Left ventricle myocardium inferior (tissue), 1 donor: ENCODE results near the gene VWA8. TPM values are rescaled to one million over a fixed set of nuclear protein-coding genes. Genes with fewer than 3 reads are reported as not detected.

Experiments used
- DNase-seq: peaks from one replicate; pipeline ENCODE4 v3.0.0-alpha.2; 2020
- H3K27ac ChIP-seq: fragments of 200-600 bp; replicated peaks from 2 replicates; pipeline ENCODE4 v1.8.0; 2021
- H3K27me3 ChIP-seq: fragments of 200-600 bp; 2 replicates; pipeline ENCODE4 v1.8.0; 2021; ENCODE audit warnings: low read depth
- H3K36me3 ChIP-seq: fragments of 200-600 bp; 2 replicates; pipeline ENCODE4 v1.8.0; 2021
- H3K4me1 ChIP-seq: fragments of 200-600 bp; 2 replicates; pipeline ENCODE4 v1.8.0; 2021
- H3K4me3 ChIP-seq: fragments of 200-600 bp; 2 replicates; pipeline ENCODE4 v1.8.0; 2021; ENCODE audit warnings: mild to moderate bottlenecking, moderate library complexity
- H3K9me3 ChIP-seq: fragments of 200-600 bp; replicated peaks from 2 replicates; pipeline ENCODE4 v1.8.0; 2021
- intact Hi-C: fragments of 100-400 bp; cut with micrococcal nuclease; formaldehyde crosslinking; loops from one replicate; pipeline ENCODE4 v1.11.0; 2022
- total RNA-seq: library from RNA; stranded (reverse); fragmentation: NEBNext Ultra II Directional; extraction: Animal tissue kit (Norgen Biotek cat#: 25700); gene quantifications from one replicate; pipeline ENCODE4 v1.2.1, GENCODE V29; 2021
- TF ChIP-seq, protein P1 (sequence below): fragments of 200-600 bp; IDR thresholded peaks from 2 replicates; pipeline ENCODE4 v1.8.0; 2021; ENCODE audit warnings: antibody characterized with exemption, mild to moderate bottlenecking, borderline replicate concordance
- donor health status: DM: no; HTN: yes; CAD: no; lungs with severe emphysema.

Gene VWA8
- total RNA-seq, 1 donor from 2014 or later: 51.0 TPM

DNA sequence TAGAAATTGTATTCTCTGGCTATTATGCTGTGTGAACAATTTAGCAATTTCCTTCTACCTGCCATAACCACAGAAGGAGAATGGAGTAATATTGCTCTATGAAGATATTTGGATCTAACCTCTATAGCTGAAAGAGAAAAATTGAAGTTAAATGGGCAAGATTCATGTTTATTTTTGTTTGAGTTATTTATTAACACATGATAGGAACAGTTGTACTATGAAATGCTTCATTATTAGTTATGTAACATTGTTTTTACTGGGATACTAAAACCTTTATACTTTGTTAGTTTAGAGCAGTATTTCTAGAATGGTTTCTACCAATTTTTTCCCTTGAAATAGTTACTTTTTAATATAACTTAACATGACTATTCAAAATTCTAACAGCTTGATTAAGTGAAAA lies 27.3 kb upstream of the VWA8 start:
- no peak for DNase-seq
- intact Hi-C loops: no loop called here

DNA sequence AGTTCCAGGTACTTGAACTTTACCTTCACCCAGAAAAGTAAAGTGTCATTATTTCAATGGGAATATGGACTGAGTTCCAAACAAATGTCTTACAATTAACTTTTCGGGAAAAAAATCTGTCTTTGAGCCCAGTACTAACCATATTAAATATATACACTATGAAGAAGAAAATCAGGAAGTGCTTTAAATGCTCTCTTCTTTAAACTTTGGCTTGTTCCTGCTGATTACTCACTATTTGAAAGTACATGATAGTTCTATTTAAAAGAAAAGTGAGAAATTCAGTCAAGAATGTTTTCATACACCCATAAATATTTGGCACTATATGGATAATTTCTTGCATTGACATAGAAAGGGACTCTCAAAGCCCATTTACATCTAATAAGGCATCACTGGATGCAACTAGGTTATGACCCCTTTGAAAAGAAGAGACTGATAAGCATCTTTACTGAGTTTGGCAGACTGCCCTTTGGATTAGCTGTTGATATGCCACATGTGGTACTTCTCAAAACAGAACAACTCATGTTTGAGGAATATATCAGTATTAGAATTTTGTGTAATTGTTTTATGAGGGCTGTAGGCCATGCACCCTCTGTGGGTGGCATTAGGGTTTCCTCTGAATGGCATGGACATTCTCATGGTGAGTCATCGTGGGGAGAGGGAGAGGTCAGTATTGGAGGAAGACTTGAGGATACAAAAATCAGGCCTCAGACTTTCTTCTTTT lies 25.0 kb upstream of the VWA8 start:
- Histone ChIP-seq H3K27ac (no peak overlapping the region), H3K27me3 (no peaks in the 10 kb centered on the region), H3K4me1 (no peaks in the 10 kb centered on the region), H3K4me3 (no peak overlapping the region), H3K36me3 (no peaks in the 10 kb centered on the region), H3K9me3 (no peaks in the 10 kb centered on the region)
- intact Hi-C loops: no loop called here
- DNase-seq: no peak
- TF ChIP-seq, protein P1, sequence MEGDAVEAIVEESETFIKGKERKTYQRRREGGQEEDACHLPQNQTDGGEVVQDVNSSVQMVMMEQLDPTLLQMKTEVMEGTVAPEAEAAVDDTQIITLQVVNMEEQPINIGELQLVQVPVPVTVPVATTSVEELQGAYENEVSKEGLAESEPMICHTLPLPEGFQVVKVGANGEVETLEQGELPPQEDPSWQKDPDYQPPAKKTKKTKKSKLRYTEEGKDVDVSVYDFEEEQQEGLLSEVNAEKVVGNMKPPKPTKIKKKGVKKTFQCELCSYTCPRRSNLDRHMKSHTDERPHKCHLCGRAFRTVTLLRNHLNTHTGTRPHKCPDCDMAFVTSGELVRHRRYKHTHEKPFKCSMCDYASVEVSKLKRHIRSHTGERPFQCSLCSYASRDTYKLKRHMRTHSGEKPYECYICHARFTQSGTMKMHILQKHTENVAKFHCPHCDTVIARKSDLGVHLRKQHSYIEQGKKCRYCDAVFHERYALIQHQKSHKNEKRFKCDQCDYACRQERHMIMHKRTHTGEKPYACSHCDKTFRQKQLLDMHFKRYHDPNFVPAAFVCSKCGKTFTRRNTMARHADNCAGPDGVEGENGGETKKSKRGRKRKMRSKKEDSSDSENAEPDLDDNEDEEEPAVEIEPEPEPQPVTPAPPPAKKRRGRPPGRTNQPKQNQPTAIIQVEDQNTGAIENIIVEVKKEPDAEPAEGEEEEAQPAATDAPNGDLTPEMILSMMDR: no peak

More for the DNA sequence above, 27.3 kb upstream of the VWA8 start:
- TF ChIP-seq, protein P1: no peak
- Histone ChIP-seq H3K36me3 (no peaks in the 10 kb centered on the region), H3K27me3 (no peaks in the 10 kb centered on the region), H3K4me3 (no peak overlapping the region), H3K4me1 (no peaks in the 10 kb centered on the region), H3K27ac (no peak overlapping the region), H3K9me3 (no peaks in the 10 kb centered on the region)

DNA sequence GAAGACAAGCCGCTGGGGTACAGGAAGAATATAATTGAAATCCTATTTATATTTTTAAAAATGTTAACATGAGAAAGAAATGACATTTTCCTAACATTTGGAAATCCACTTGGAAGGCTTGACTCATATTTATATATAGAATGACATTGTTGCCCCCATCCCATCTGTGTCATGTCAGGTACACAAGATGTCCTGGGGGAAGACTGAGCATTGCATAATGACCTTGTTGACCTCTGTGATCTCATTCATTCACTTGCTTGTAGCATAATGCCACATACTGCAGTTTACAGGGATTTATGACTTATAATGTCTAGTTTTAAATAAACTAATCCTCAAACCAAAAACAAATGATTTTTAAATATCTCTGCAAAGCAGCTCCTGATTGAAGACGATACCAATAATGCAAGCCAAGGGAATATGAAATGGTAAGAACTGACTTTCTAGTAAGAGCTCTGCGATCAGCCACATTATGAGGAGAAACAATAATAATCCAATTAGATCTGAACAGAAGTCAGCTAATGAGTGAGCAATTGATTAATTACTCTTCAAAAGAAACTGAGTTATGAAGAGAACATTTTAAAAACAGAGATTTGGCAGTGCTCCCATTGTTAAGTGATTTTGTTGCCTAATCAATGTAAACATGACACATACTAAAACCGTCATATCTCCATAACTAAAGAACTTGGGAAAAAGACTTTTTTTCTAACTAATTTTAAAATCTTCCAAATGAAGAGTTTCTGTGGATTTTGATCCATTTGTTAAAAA lies 21.2 kb upstream of the VWA8 start:
- no peaks in the 10 kb centered on the region for H3K9me3 ChIP-seq
- peaks cover 5% of the 10 kb centered on the region for H3K4me1 ChIP-seq
- intact Hi-C loops: no loop called here
- DNase-seq: no peak
- H3K27me3 ChIP-seq: no peaks in the 10 kb centered on the region
- H3K36me3 ChIP-seq: no peaks in the 10 kb centered on the region
- H3K4me3 ChIP-seq: no peak overlapping the region
- TF ChIP-seq, protein P1: no peak
- H3K27ac ChIP-seq: no peak overlapping the region

DNA sequence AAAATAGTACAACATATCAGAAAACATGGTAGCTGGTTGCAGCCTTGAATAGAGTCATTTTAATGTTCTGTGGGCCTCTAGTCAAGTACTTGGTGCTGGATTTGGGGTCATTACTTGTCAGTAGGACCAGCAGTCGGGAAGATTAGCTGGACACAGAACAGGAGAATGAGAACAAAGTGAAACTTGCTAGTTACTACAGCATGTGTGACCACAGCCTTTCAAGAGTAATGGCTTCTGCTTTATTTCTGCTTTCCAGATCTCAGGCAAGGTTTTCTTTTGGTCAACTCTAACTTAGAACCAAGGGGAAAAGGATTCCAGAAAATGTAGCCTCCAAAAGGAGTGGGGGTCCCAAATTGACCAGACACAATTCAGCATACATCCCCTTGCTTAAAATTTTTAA lies 17.1 kb upstream of the VWA8 start:
- H3K27ac ChIP-seq: no peak overlapping the region
- H3K9me3 ChIP-seq: no peaks in the 10 kb centered on the region
- no peaks in the 10 kb centered on the region for H3K27me3 ChIP-seq
- intact Hi-C loops: no loop called here
- no peaks in the 10 kb centered on the region for H3K36me3 ChIP-seq
- no peak overlapping the region for H3K4me3 ChIP-seq
- TF ChIP-seq, protein P1: no peak
- DNase-seq: no peak
- peaks cover 7% of the 10 kb centered on the region for H3K4me1 ChIP-seq

DNA sequence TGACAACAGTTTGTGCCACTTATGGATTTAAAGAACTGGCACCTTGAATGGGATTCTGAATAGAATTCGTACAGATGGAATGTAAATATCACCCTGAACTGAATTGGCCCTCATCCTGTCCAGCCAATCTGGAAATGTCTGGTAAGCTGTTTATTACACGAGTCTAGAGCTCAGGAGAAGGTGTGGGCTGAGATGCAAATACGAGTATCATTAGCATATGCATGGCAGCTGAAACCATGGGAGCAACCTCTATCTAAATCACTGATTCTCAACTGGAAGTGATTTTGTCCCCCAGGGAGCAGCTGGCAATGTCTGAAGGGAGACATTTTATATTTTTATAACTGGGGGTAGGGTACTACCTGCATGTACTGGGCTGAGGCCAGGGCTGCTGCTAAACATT lies 15.6 kb upstream of the VWA8 start:
- no peaks in the 10 kb centered on the region for H3K9me3 ChIP-seq
- TF ChIP-seq, protein P1: no peak
- H3K4me3 ChIP-seq: no peak overlapping the region
- no peak overlapping the region for H3K27ac ChIP-seq
- no peaks in the 10 kb centered on the region for H3K27me3 ChIP-seq
- H3K4me1 ChIP-seq: peaks cover 7% of the 10 kb centered on the region
- no peaks in the 10 kb centered on the region for H3K36me3 ChIP-seq
- intact Hi-C loops: no loop called here
- no peak for DNase-seq
